Ovary (tissue), 9 donors: ENCODE measurements around the gene CHD2. TPM values are rescaled to one million over a fixed set of nuclear protein-coding genes. Genes with fewer than 3 reads are reported as not detected.

Experiments
- DNase-seq, 5 donors: peaks; one replicate each; pipeline ENCODE4 v3.0.0-alpha.2; 2019 to 2020
- H3K27ac ChIP-seq, 2 donors: fragments of 200-600 bp; one replicate each; pipeline versions ENCODE4 v1.5.1 to v1.8.0; 2019 to 2022
- H3K27me3 ChIP-seq: fragments of 200-600 bp; one replicate; pipeline ENCODE4 v1.8.0; 2022
- H3K36me3 ChIP-seq: fragments of 200-600 bp; sonication (generic); one replicate; pipeline ENCODE4 v1.5.1; 2019
- H3K4me1 ChIP-seq: one replicate; pipeline ENCODE4 v1.8.1; 2013; ENCODE audit warnings: mild to moderate bottlenecking, moderate library complexity; ENCODE audit not compliant: insufficient read depth
- H3K4me3 ChIP-seq: fragments of 200-600 bp; sonication (generic); one replicate; pipeline ENCODE4 v1.5.1; 2017
- H3K9me3 ChIP-seq, 2 donors: fragments of 200-600 bp in 1 of 2; sonication (generic) in 1 of 2; one replicate each; pipeline versions ENCODE4 v1.5.1 to v1.8.1; 2013 to 2019; ENCODE audit warnings: mild to moderate bottlenecking in 1 of 2, moderate library complexity in 1 of 2
- CTCF ChIP-seq, 3 donors: fragments of 450-650 bp in 2 of 3; fragments of 200-600 bp in 1 of 3; IDR thresholded peaks; one replicate each; pipeline versions ENCODE4 v1.5.1 to v1.8.0; 2016 to 2022; ENCODE audit warnings: antibody characterized with exemption in 3 of 3, mild to moderate bottlenecking in 1 of 3
- EP300 ChIP-seq: sonication (generic); formaldehyde crosslinking; IDR thresholded peaks from one replicate; pipeline ENCODE4 v1.6.1; 2017; ENCODE audit warnings: antibody characterized with exemption
- POLR2A ChIP-seq: fragments of 450-650 bp; IDR thresholded peaks from one replicate; pipeline ENCODE4 v1.6.1; 2017; ENCODE audit warnings: antibody characterized with exemption, mild to moderate bottlenecking, moderate library complexity
- WGBS, 3 donors: extraction: QIAGEN DNeasy Blood & Tissue Kit in 1 of 3; methylation state at CpG; one replicate each; pipeline versions ENCODE4 v1.1.5 to v1.1.7; 2013 to 2017; 5-methylcytosine and 5-hydroxymethylcytosine counted together
- intact Hi-C, 4 donors: fragments of 100-400 bp; cut with DNase I; formaldehyde crosslinking; loops; one replicate each; pipeline versions ENCODE4 v1.11.0 to v1.15.1; 2022 to 2023
- polyA plus RNA-seq, 2 donors: library from polyadenylated mRNA; stranded (reverse); fragments of 200-250 nt in 1 of 2; fragments of 350-450 nt in 1 of 2; fragmentation: Illumina TruSeq in 1 of 2; extraction: RNeasy Lipid Tissue Mini Kit (QIAGEN cat#74804) in 1 of 2; gene quantifications; one replicate each; pipeline ENCODE4 v1.2.3, GENCODE V29; 2013 to 2014
- total RNA-seq, 7 donors: library from RNA; depleted of rRNA in 2 of 7; stranded (reverse); fragments of >200 nt in 2 of 7; fragmentation: NEBNext Ultra II Directional in 3 of 7; extraction: Animal tissue kit (Norgen Biotek cat#: 25700) in 3 of 7; gene quantifications; one replicate each; pipeline versions ENCODE4 v1.1.0 to v1.2.4, GENCODE V29; 2016 to 2023
- donor health status: DM: no; HTN: no; CAD: no; lungs with moderate emphysema.
- donor health status: DM: no; HTN: no; CAD: no.
- donor health status: Bipolar disorder and iron deficiency.
- donor health status: DM: yes; HTN: yes; CAD: no.
- donor health status: DM: no; HTN: no; CAD: no.
- donor health status: DM: yes; HTN: yes; CAD: no.

CHD2 gene
- total and polyA plus RNA-seq, 9 donors = 43.6 to 146 (median 98.2) TPM

- WGBS, 3 donors = 91 to 98% (median 95%) methylated on average over 1 of the region's 1 CpG
Observed at GRCh38 chr15:92971713-92972112, 71.6 kb downstream of the CHD2 start.

DNA sequence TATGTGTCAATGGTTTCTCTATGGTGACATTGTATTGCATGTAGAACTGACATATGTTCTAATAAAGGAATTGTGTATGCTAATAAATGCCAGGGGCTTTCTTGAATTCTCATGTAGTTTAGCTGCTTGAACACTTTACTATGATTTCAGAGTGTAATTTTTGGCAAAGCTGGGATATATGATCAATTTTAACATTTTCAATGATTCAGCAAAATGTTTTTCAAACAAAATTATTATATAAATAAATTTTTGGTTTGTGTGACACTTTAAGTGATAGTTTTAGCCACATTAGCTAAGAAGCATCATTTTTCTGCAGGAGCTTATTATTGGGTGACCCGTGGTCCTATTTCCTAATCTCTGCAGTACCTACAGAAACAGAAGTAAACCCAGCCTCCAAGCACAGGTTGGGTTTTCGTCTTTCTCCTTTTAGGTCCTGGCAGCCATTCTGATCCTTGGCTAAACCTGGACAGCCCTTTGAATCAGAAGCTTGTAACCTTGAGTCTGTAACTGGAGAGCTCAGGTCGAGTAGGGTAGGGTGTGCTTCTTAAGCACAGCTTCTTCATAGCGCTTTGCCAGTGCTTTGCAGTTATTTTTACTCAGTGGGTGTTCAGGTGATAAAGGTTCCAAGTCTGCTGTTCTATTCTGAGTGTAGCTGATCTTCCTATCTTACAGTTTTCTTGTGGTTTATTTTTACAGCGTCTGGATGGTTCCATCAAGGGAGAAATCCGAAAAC lies 74.2 kb downstream of the CHD2 start:
- DNase-seq = no peak
- no peak overlapping the region for H3K27ac ChIP-seq
- H3K4me3 ChIP-seq = no peak overlapping the region
- no peaks in the 10 kb centered on the region for H3K36me3 ChIP-seq
- 84 to 87% (median 84%) methylated on average over 6 of the region's 6 CpGs for WGBS, 3 donors
- no peak for TF ChIP-seq CTCF (IDR thresholded peaks at IDR 0.05)
- no peak for TF ChIP-seq POLR2A
- TF ChIP-seq EP300 = no peak
- peaks cover under 1% of the 10 kb centered on the region for H3K4me1 ChIP-seq
- no peaks in the 10 kb centered on the region for H3K9me3 ChIP-seq
- no peaks in the 10 kb centered on the region for H3K27me3 ChIP-seq
- intact Hi-C loops = no loop called here

More at GRCh38 chr15:92971713-92972112, 71.6 kb downstream of the CHD2 start:
- no peak for DNase-seq
- Histone ChIP-seq H3K27me3 (no peaks in the 10 kb centered on the region), H3K4me3 (no peak overlapping the region), H3K36me3 (no peaks in the 10 kb centered on the region), H3K4me1 (peaks cover 3% of the 10 kb centered on the region), H3K27ac (no peak overlapping the region), H3K9me3 (no peaks in the 10 kb centered on the region)
- intact Hi-C loops = no loop called here
- TF ChIP-seq EP300 = no peak
- TF ChIP-seq CTCF (IDR thresholded peaks at IDR 0.05) = no peak
- TF ChIP-seq POLR2A = no peak

DNA sequence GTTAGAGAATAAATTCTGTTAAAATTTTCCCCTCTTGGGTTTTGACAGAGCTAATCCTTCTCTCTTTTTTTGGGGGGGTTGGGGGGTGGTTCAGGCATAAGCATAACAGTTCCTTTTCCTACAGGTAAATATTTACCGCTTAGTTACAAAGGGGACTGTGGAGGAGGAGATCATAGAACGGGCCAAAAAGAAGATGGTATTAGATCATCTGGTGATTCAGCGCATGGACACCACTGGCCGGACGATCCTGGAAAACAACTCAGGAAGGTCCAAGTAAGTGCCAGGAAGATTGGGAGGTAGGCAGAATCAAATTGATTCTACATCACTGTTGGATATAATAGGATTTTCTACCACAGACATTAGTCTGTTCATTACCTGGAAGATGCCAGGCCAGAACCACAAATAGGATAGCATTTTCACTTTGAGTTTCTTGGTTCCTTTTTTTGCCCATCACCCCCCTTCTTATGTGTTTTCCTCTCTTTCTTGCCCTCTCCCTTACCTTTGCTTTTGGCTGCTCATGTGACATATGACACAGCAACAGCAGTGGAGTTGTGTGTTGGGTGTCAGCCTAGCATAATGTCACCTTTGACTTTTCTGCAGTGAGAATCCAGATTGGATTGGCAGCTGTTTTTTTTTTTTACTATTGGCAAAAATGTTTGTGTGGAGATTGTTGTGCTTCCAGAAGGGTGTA lies 79.0 kb downstream of the CHD2 start:
- no peak for DNase-seq
- no peak overlapping the region for H3K27ac ChIP-seq
- no peak for TF ChIP-seq CTCF (IDR thresholded peaks at IDR 0.05)
- TF ChIP-seq POLR2A = no peak
- no peak for TF ChIP-seq EP300
- H3K4me3 ChIP-seq = no peak overlapping the region
- H3K27me3 ChIP-seq = no peaks in the 10 kb centered on the region
- H3K9me3 ChIP-seq = no peaks in the 10 kb centered on the region
- intact Hi-C loops = no loop called here
- no peaks in the 10 kb centered on the region for H3K36me3 ChIP-seq
- 82 to 88% (median 83%) methylated on average over 5 of the region's 5 CpGs for WGBS, 3 donors
- no peaks in the 10 kb centered on the region for H3K4me1 ChIP-seq

DNA sequence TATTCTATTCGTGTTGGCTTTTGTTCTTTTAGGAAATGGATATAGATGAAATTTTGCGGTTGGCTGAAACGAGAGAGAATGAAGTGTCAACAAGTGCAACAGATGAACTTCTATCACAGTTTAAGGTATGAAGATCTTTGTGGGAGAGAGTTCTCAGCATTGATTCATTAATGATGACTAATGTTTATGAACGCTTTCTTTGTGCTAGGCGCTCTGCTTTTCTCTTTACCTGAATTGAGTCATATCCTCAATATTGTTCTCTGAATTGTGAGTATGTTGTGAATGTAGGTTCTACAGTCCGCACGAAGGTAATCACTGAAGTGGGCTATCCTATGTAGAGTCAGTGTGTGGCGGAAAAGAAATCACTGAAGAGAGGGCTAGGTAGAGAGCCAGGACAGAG lies 81.2 kb downstream of the CHD2 start:
- H3K4me3 ChIP-seq = no peak overlapping the region
- H3K27ac ChIP-seq = no peak overlapping the region
- WGBS, 3 donors = 83 to 95% (median 95%) methylated on average over 8 of the region's 8 CpGs
- intact Hi-C loops = no loop called here
- no peak for DNase-seq
- no peaks in the 10 kb centered on the region for H3K9me3 ChIP-seq
- TF ChIP-seq EP300 (no peak), POLR2A (no peak), CTCF (IDR thresholded peaks at IDR 0.05) (no peak)
- H3K27me3 ChIP-seq = no peaks in the 10 kb centered on the region
- H3K4me1 ChIP-seq = no peaks in the 10 kb centered on the region
- no peaks in the 10 kb centered on the region for H3K36me3 ChIP-seq
